Brain microvascular endothelial cell (primary cell): ENCODE data around the gene DNAJC5.
"Not testable (repeated sequence)": the region's sequence is repeated elsewhere in the genome, so short reads cannot be mapped to it uniquely, and the experiment has no call there.

Source experiments
- DNase-seq: peaks from one replicate; pipeline ENCODE4 v3.0.0-alpha.2; 2020
- H3K27ac ChIP-seq: fragments of 250-450 bp; sonication (Bioruptor Pico); 2 replicates; pipeline ENCODE4 v1.5.1; 2020; ENCODE audit warnings: mild to moderate bottlenecking, moderate library complexity
- H3K27me3 ChIP-seq: fragments of 250-450 bp; sonication (Bioruptor Pico); replicated peaks from 2 replicates; pipeline ENCODE4 v1.5.1; 2020; ENCODE audit warnings: mild to moderate bottlenecking
- H3K36me3 ChIP-seq: fragments of 250-450 bp; sonication (Bioruptor Pico); replicated peaks from 2 replicates; pipeline ENCODE4 v1.5.1; 2020; ENCODE audit warnings: mild to moderate bottlenecking
- H3K4me3 ChIP-seq: 2 replicates; pipeline ENCODE4 v1.5.1; 2011; ENCODE audit warnings: low read depth, mild to moderate bottlenecking, control low read depth, low read length, moderate library complexity
- in situ Hi-C: cut with HindIII; loops from 2 replicates; pipeline ENCODE4 v1.10.0; 2017; ENCODE audit warnings: low sequenced_read_pairs, low pct_ligation_motif_present
- TF ChIP-seq, protein P1 (sequence below): IDR thresholded peaks from 2 replicates; pipeline ENCODE4 v1.5.1; 2011; ENCODE audit warnings: low read depth, mild to moderate bottlenecking, moderate library complexity, low read length, control low read depth, inconsistent platforms; ENCODE audit errors: missing control alignments

DNAJC5 gene

DNA sequence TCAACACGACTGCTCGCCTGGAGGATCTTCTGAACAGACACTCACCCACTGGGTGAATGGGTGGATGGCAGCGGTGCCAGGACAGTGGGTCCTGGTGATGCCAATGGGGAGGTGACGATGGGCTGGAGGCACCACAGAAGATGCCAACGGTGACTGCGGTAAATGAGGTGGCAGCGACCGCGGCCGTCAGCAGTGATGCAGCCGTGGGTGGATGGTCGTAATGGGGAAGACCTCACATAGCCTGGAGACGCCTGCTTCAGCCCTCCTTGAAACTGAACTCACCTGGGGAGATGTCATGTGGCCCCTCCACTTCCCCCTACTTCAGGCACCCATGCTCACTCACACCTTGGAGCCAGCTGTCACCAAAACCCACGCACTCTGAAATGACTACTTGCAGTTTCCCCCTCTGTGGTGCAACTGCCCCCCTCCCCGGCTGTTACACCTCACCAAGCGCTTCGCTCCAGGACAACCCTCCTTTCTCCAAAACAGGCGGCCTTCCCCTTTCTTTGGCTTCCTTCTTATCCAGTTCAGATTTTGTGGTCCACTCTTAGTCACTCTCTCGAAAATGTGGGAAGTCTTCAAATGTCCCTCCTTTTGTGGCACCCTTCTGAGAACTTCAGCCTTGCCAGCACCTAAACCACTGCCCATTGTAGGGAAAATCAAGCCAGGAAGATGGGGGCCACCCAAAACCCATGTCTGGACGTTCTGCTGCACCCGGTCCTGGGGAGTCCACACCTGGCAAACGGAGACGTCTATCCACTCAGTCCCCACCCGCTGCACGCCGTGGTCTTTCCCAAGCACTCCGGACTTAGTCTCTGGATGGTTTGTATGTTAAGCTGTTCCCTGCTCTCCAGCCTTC lies 44.0 kb upstream of the DNAJC5 start:
- no peak overlapping the region for H3K27ac ChIP-seq
- in situ Hi-C loops = no loop called here
- H3K27me3 ChIP-seq = no peaks in the 10 kb centered on the region
- TF ChIP-seq, protein P1, sequence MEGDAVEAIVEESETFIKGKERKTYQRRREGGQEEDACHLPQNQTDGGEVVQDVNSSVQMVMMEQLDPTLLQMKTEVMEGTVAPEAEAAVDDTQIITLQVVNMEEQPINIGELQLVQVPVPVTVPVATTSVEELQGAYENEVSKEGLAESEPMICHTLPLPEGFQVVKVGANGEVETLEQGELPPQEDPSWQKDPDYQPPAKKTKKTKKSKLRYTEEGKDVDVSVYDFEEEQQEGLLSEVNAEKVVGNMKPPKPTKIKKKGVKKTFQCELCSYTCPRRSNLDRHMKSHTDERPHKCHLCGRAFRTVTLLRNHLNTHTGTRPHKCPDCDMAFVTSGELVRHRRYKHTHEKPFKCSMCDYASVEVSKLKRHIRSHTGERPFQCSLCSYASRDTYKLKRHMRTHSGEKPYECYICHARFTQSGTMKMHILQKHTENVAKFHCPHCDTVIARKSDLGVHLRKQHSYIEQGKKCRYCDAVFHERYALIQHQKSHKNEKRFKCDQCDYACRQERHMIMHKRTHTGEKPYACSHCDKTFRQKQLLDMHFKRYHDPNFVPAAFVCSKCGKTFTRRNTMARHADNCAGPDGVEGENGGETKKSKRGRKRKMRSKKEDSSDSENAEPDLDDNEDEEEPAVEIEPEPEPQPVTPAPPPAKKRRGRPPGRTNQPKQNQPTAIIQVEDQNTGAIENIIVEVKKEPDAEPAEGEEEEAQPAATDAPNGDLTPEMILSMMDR = no peak
- no peak overlapping the region for H3K4me3 ChIP-seq
- no peak for DNase-seq
- H3K36me3 ChIP-seq = no peaks in the 10 kb centered on the region

DNA sequence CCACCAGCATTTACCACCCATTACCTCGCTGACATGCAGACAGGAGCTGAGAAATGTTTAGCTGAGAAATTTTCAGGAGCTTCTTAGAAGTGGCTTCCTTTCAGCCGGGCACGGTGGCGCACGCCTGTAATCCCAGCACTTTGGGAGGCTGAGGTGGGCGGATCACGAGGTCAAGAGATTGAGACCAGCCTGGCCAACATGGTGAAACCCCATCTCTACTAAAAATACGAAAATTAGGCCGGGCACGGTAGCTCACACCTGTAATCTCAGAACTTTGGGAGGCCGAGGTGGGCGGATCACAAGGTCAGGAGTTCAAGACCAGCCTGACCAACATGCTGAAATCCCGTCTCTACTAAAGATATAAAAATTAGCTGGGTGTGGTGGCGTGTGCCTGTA lies 43.4 kb upstream of the DNAJC5 start:
- H3K27ac ChIP-seq, in situ Hi-C loops, H3K27me3 ChIP-seq, H3K4me3 ChIP-seq, DNase-seq, H3K36me3 ChIP-seq: not testable (repeated sequence)

DNA sequence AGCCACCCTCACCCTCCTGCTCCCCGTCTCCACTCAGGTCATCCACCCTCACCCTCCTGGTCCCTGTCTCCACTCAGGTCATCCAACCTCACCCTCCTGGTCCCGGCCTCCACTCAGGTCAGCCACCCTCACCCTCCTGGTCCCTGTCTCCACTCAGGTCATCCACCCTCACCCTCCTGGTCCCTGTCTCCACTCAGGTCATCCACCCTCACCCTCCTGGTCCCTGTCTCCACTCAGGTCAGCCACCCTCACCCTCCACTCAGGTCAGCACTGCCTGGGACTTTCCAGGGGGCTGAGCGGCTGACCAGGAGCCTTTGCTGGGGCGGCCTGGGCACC lies 41.2 kb upstream of the DNAJC5 start:
- H3K27ac ChIP-seq, DNase-seq, in situ Hi-C loops, H3K4me3 ChIP-seq, H3K27me3 ChIP-seq, H3K36me3 ChIP-seq: not testable (repeated sequence)

DNA sequence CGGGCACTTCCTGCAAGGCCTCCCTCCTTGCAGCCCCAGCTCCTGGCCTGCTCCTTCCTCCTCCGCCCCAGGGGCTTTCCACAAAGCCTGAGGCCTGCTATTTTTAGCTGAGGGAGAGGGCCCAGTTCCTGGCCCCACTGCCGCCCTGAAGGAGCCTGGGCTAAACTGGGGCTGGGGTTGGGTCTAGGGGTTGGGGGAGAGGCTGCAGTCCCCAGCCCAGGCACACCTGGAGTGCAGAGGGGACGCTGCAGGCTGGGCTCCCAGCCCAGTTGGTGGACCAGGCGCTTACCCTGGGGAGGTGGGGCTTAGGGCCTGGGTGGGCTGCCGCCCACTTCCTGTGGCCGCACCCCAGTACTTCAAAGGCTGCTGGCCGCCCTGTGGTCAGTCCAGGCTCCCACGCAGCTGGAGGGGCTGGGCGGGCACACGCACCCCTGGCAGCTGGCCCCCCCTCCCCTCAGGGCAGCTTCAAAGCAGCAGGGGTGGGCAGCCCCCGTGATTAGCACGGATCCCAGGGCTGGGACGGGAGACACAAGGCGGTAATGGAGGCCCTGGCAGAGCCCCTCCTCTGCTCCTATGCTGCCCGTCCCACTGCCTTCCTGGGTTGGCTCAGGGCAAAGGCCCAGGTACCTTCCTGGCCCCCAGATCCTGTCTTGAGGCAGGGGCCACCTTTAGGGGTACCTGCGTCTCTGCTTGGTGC lies 40.7 kb upstream of the DNAJC5 start:
- in situ Hi-C loops = no loop called here
- Histone ChIP-seq H3K4me3 (peak overlapping the region; percentile 9), H3K27ac (no peak overlapping the region), H3K36me3 (no peaks in the 10 kb centered on the region), H3K27me3 (no peaks in the 10 kb centered on the region)
- no peak for DNase-seq
- TF ChIP-seq, protein P1 = no peak

DNA sequence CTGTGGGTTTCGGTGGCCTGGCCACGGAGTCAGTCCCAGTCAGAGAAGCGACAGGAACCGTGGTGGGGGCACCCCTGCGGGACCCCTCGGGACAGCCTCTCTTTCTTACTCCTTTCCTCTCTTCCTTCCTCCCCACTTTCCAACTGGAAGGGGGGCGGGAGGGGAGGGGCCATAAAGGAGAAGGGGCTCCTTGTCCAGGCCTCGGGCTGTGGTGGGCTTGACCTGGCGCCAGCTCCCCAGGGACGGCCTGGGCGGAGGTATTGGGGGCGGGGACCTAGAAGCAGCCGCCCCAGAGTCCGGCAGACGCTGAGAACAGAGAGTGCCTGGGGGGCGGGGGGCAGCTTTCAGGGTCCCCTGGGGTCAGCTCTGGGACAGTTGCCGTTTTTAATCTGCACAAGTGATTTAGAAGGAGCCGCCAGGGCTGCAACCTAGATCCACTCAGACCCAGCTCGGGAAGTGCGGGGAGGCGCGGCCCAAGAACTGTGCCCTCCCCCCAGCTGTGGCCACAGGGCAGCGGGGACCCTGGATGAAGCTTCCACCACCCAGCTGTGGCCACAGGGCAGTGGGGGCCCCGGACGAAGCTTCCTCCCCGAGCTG lies 40.1 kb upstream of the DNAJC5 start:
- no peak overlapping the region for H3K27ac ChIP-seq
- TF ChIP-seq, protein P1 = no peak
- H3K27me3 ChIP-seq = no peaks in the 10 kb centered on the region
- no peaks in the 10 kb centered on the region for H3K36me3 ChIP-seq
- no peak for DNase-seq
- in situ Hi-C loops = no loop called here
- H3K4me3 ChIP-seq = peak overlapping the region; percentile 20

DNA sequence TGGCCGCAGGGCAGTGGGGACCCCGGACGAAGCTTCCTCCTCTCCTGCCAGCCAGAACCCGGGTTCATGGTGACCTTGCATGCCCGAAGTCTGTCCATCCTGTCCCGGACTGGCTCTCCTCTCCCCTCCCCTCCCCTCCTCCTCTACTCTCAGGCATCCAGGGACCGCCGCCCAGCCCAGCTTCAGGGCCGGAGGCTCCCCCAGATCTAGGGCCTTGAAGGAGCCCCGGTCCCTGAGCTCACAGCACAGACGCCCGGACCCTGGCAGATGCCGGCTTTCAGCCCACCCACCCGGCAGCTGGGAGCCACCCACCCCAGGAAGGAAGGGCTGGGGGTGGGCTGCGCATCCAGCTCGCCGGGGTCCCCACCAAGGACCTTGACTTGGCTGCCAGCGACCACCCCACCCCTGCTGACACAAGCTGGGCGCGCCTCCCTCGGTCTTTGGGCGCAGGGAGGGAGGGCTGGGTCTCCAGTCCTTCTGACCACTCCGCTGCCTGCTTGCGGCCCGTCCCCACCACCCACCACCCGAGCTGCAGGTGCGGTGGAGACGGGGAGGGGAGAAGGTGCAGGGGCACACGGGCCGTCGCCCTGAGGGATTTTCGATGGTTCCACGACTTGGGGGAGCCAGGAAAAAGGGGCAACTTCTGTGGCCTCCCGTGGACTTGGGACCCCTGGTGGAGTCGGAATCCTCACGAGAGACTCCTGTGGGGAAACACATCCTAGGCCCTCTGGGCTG lies 39.4 kb upstream of the DNAJC5 start:
- H3K27ac ChIP-seq = no peak overlapping the region
- in situ Hi-C loops = no loop called here
- TF ChIP-seq, protein P1 = no peak
- H3K36me3 ChIP-seq = no peaks in the 10 kb centered on the region
- no peaks in the 10 kb centered on the region for H3K27me3 ChIP-seq
- DNase-seq = no peak
- H3K4me3 ChIP-seq = peak overlapping the region; percentile 20
